HCT116 (cell line): ENCODE results near the gene SH3TC1. TPM values are rescaled to one million over a fixed set of nuclear protein-coding genes. Genes with fewer than 3 reads are reported as not detected.

Experiments used
- ATAC-seq: fragments of 200-7000 bp; cut with Tn5 transposase; 2 replicates; pipeline ENCODE4 v1.9.1; 2020; ENCODE audit warnings: mild to moderate bottlenecking, moderate library complexity
- BruUV-seq: library from RNA; stranded (reverse); fragments of 400-500 nt; replicated peaks from 2 replicates; lab custom pipeline; 2021; lab: Mats Ljungman, UMichigan
- CTCF ChIA-PET: fragments of 300-600 bp; sonication (Branson Sonifier 250); formaldehyde crosslinking; loops from one replicate; lab custom pipeline; 2021; ENCODE audit warnings: antibody characterized with exemption; lab: Charles Lee
- POLR2A ChIA-PET: fragments of 300-600, 350-600 bp; sonication (Branson Sonifier 250); formaldehyde crosslinking; loops from one replicate; lab custom pipeline; 2021; ENCODE audit warnings: antibody characterized with exemption; lab: Charles Lee
- RAD21 ChIA-PET, 2 experiments: fragments of 300-600 bp; sonication (Branson Sonifier 250); formaldehyde crosslinking; loops; one replicate each; lab custom pipeline; 2023; ENCODE audit warnings: low total read pairs in 2 of 2; ENCODE audit not compliant: uncharacterized antibody in 2 of 2, unreplicated experiment in 2 of 2, low non-redundant PET in 1 of 2; lab: Charles Lee
- DNase-seq: peaks from one replicate; pipeline ENCODE4 v3.0.0-alpha.2; 2010; ENCODE audit warnings: low read depth, low spot score
- H2AFZ ChIP-seq: fragments of 200-600 bp; shearing (Covaris generic), sonication (generic); 2 replicates; pipeline ENCODE4 v1.6.1; 2017; ENCODE audit warnings: low read depth, mixed run types, mixed read lengths, antibody characterized with exemption, low read length; ENCODE audit not compliant: poor library complexity, severe bottlenecking
- H3K27ac ChIP-seq: 2 replicates; pipeline ENCODE4 v1.5.1; 2012; ENCODE audit warnings: low read depth, low read length
- H3K27me3 ChIP-seq: fragments of 200-600 bp; sonication (generic); 2 replicates; pipeline ENCODE4 v1.6.1; 2016; ENCODE audit warnings: mixed run types, low read length, mixed read lengths; ENCODE audit not compliant: insufficient read depth
- H3K36me3 ChIP-seq, 2 experiments: fragments of 200-500 bp in 1 of 2; fragments of 200-600 bp in 1 of 2; sonication (Bioruptor generic) in 1 of 2; sonication (generic) in 1 of 2; 2 replicates each; pipeline versions ENCODE4 v1.5.1 to v1.6.1; 2014 to 2016; ENCODE audit warnings: low read length in 2 of 2, inconsistent platforms in 1 of 2, mixed read lengths in 1 of 2, mixed run types in 1 of 2; ENCODE audit not compliant: insufficient read depth in 2 of 2, control insufficient read depth in 1 of 2
- H3K4me1 ChIP-seq, 2 experiments: fragments of 200-600 bp in 1 of 2; sonication (generic) in 1 of 2; 2 replicates each; pipeline versions ENCODE4 v1.5.1 to v1.6.1; 2012 to 2017; ENCODE audit warnings: low read length in 2 of 2, inconsistent platforms in 1 of 2, mild to moderate bottlenecking in 1 of 2, mixed read lengths in 1 of 2, mixed run types in 1 of 2, moderate library complexity in 1 of 2; ENCODE audit not compliant: insufficient read depth in 2 of 2, control insufficient read depth in 1 of 2
- H3K4me2 ChIP-seq: fragments of 200-600 bp; sonication (generic); 2 replicates; pipeline ENCODE4 v1.6.1; 2017; ENCODE audit warnings: mixed run types, low read length, mixed read lengths
- H3K4me3 ChIP-seq, 2 experiments: fragments of 200-600 bp in 1 of 2; sonication (generic) in 1 of 2; replicated peaks in 1 of 2; 2 replicates each; pipeline ENCODE4 v1.5.1; 2011 to 2016; ENCODE audit warnings: low read length in 2 of 2, control low read depth in 1 of 2, low read depth in 1 of 2, mild to moderate bottlenecking in 1 of 2, mixed read lengths in 1 of 2, mixed run types in 1 of 2
- H3K79me2 ChIP-seq: fragments of 200-600 bp; sonication (generic); 2 replicates; pipeline ENCODE4 v1.6.1; 2017; ENCODE audit warnings: mild to moderate bottlenecking, mixed run types, low read length, moderate library complexity, mixed read lengths; ENCODE audit not compliant: insufficient read depth
- H3K9ac ChIP-seq: fragments of 200-600 bp; sonication (generic); 2 replicates; pipeline ENCODE4 v1.6.1; 2016; ENCODE audit warnings: low read length, mixed read lengths
- H3K9me2 ChIP-seq: fragments of 200-600 bp; sonication (generic), shearing (Covaris generic); 2 replicates; pipeline ENCODE4 v1.6.1; 2017; ENCODE audit warnings: mixed run types, mild to moderate bottlenecking, moderate library complexity; ENCODE audit not compliant: insufficient read depth
- H3K9me3 ChIP-seq, 2 experiments: fragments of 200-500 bp in 1 of 2; fragments of 200-600 bp in 1 of 2; sonication (Bioruptor generic) in 1 of 2; sonication (generic) in 1 of 2; 2 replicates each; pipeline ENCODE4 v1.6.1; 2014 to 2017; ENCODE audit warnings: low read length in 2 of 2, mixed read lengths in 2 of 2, inconsistent platforms in 1 of 2, low read depth in 1 of 2, mild to moderate bottlenecking in 1 of 2, mixed run types in 1 of 2, moderate library complexity in 1 of 2; ENCODE audit not compliant: control insufficient read depth in 1 of 2, insufficient read depth in 1 of 2
- H4K20me1 ChIP-seq: fragments of 200-600 bp; sonication (generic), shearing (Covaris generic); 2 replicates; pipeline ENCODE4 v1.6.1; 2017; ENCODE audit warnings: mixed run types, mild to moderate bottlenecking, moderate library complexity; ENCODE audit not compliant: insufficient read depth
- ELF1 ChIP-seq: IDR thresholded peaks from 2 replicates; pipeline ENCODE4 v1.6.1; 2012; ENCODE audit warnings: low read depth, borderline replicate concordance
- EZH2 ChIP-seq: fragments of 200-600 bp; sonication (generic); IDR thresholded peaks from 2 replicates; pipeline ENCODE4 v1.6.1; 2017; ENCODE audit warnings: antibody characterized with exemption, mixed run types
- FOSL1 ChIP-seq: IDR thresholded peaks from 2 replicates; pipeline ENCODE4 v1.6.1; 2012; ENCODE audit warnings: low read depth
- POLR2A ChIP-seq: IDR thresholded peaks from 2 replicates; pipeline ENCODE4 v1.7.0; 2011; ENCODE audit warnings: borderline replicate concordance; ENCODE audit not compliant: insufficient read depth, insufficient read length; ENCODE audit errors: extremely low read depth
- POLR2AphosphoS5 ChIP-seq: IDR thresholded peaks from 2 replicates; pipeline ENCODE4 v1.6.1; 2011; ENCODE audit warnings: mild to moderate bottlenecking, low read depth, low read length, moderate library complexity
- RAD21 ChIP-seq: IDR thresholded peaks from 2 replicates; pipeline ENCODE4 v1.6.1; 2012; ENCODE audit warnings: low read depth, mild to moderate bottlenecking
- SP1 ChIP-seq: IDR thresholded peaks from 2 replicates; pipeline ENCODE4 v1.6.1; 2012; ENCODE audit warnings: low read depth
- ZFX ChIP-seq: fragments of 450-650 bp; IDR thresholded peaks from 2 replicates; pipeline ENCODE4 v1.6.1; 2017
- intact Hi-C: fragments of 100-400 bp; cut with micrococcal nuclease; formaldehyde crosslinking; loops from 2 replicates; pipeline ENCODE4 v1.10.0; 2022
- total RNA-seq: library from RNA; stranded (reverse); gene quantifications from one replicate; pipeline ENCODE4 v1.2.1, GENCODE V29; 2021; ENCODE audit not compliant: unreplicated experiment
- TF ChIP-seq, protein P1 (sequence below): IDR thresholded peaks from 2 replicates; pipeline ENCODE4 v1.6.1; 2012
- TF ChIP-seq, protein P2 (sequence below): IDR thresholded peaks from 2 replicates; pipeline ENCODE4 v1.6.1; 2012; ENCODE audit warnings: low read depth

The SH3TC1 gene
- total RNA-seq, 1 experiment from 2014 or later: 12.5 TPM

DNA sequence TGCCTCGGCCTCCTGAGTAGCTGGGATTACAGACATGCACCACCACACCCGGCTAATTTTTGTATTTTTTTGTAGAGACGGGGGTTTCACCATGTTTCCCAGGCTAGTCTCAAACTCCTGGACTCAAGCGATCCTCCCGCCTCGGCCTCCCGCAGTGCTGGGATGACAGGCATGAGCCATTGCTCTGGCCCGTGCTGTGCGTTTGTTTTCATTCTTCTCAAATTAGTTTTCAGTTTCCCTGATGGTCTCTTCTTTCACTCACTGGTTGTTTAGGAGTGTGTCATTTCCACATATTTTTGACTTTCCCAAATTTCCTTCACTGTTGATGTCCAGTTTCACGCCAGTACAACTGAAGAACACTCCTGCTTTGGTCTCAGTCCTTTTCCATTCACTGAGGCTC, 31.8 kb downstream of the SH3TC1 start:
- Histone ChIP-seq H3K79me2 (no peaks in the 10 kb centered on the region), H3K9me2 (no peaks in the 10 kb centered on the region), H3K4me2 (no peak overlapping the region), H3K9me3 (no peaks in the 10 kb centered on the region), H3K9ac (no peak overlapping the region), H3K27ac (no peak overlapping the region), H2AFZ (no peak overlapping the region), H3K4me1 (peaks cover 10 to 12% of the 10 kb centered on the region in 2 experiments), H3K27me3 (no peaks in the 10 kb centered on the region), H3K36me3 (no peaks in the 10 kb centered on the region), H4K20me1 (no peaks in the 10 kb centered on the region), H3K4me3 (no peak overlapping the region)
- RAD21 ChIA-PET: no interaction called here
- TF ChIP-seq POLR2A: no peak
- no peak for TF ChIP-seq RAD21
- TF ChIP-seq SP1: no peak
- TF ChIP-seq, protein P1, sequence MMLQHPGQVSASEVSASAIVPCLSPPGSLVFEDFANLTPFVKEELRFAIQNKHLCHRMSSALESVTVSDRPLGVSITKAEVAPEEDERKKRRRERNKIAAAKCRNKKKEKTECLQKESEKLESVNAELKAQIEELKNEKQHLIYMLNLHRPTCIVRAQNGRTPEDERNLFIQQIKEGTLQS: no peak
- no peak for TF ChIP-seq EZH2
- TF ChIP-seq FOSL1: no peak
- no peak for TF ChIP-seq ELF1
- TF ChIP-seq, protein P2, sequence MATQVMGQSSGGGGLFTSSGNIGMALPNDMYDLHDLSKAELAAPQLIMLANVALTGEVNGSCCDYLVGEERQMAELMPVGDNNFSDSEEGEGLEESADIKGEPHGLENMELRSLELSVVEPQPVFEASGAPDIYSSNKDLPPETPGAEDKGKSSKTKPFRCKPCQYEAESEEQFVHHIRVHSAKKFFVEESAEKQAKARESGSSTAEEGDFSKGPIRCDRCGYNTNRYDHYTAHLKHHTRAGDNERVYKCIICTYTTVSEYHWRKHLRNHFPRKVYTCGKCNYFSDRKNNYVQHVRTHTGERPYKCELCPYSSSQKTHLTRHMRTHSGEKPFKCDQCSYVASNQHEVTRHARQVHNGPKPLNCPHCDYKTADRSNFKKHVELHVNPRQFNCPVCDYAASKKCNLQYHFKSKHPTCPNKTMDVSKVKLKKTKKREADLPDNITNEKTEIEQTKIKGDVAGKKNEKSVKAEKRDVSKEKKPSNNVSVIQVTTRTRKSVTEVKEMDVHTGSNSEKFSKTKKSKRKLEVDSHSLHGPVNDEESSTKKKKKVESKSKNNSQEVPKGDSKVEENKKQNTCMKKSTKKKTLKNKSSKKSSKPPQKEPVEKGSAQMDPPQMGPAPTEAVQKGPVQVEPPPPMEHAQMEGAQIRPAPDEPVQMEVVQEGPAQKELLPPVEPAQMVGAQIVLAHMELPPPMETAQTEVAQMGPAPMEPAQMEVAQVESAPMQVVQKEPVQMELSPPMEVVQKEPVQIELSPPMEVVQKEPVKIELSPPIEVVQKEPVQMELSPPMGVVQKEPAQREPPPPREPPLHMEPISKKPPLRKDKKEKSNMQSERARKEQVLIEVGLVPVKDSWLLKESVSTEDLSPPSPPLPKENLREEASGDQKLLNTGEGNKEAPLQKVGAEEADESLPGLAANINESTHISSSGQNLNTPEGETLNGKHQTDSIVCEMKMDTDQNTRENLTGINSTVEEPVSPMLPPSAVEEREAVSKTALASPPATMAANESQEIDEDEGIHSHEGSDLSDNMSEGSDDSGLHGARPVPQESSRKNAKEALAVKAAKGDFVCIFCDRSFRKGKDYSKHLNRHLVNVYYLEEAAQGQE: no peak
- no peak for TF ChIP-seq POLR2AphosphoS5
- no peak for TF ChIP-seq ZFX
- POLR2A ChIA-PET: no interaction called here
- CTCF ChIA-PET: interaction anchor here (1.9 kb wide), 1 partner anchor 11 kb away, joined by 7 read pairs; no protein-coding TSS in a partner anchor
- no TSS peak for BruUV-seq
- intact Hi-C loops: no loop called here
- DNase-seq (no peak), ATAC-seq (no peak)
